A673 (cell line): Measurements from ENCODE around the gene NUDT14.

Experiments used
- CTCF ChIP-seq: fragments of 300-800, 200-600 bp; sonication (generic); conservative IDR thresholded peaks from 2 replicates; pipeline ENCODE4 v1.5.1; 2017; ENCODE audit warnings: low read depth, mild to moderate bottlenecking, antibody characterized with exemption, low read length, moderate library complexity, mixed read lengths
- EZH2 ChIP-seq: fragments of 200-600 bp; sonication (generic); IDR thresholded peaks from 2 replicates; pipeline ENCODE4 v1.6.1; 2017; ENCODE audit warnings: borderline replicate concordance, low read depth, mild to moderate bottlenecking, mixed read lengths, antibody characterized with exemption, low read length; ENCODE audit not compliant: poor library complexity, severe bottlenecking

- TF ChIP-seq CTCF (no peak), EZH2 (no peak)
These were observed 30.1 kb upstream of the NUDT14 start for GRCh38 chr14:105211086-105211757.
